ENCODE data around the gene CADPS2.

Gene CADPS2

GRCh38 chr7:122329145-122329802 is 557.0 kb downstream of the CADPS2 start:
- Mint-ChIP-seq H3K36me3 (no peaks in the 10 kb centered on the region), H3K4me1 (no peaks in the 10 kb centered on the region), H3K27ac (no peak overlapping the region), H3K9me3 (no peaks in the 10 kb centered on the region), H3K27me3 (no peaks in the 10 kb centered on the region), H3K4me3 (no peak overlapping the region)
- no peak for DNase-seq
- CTCF ChIA-PET = no interaction called here

- no peaks in the 10 kb centered on the region for H3K9me3 Mint-ChIP-seq
- no peak overlapping the region for H3K27ac Mint-ChIP-seq
- no peaks in the 10 kb centered on the region for H3K36me3 Mint-ChIP-seq
- DNase-seq = no peak
- no peaks in the 10 kb centered on the region for H3K27me3 Mint-ChIP-seq
- H3K4me1 Mint-ChIP-seq = no peaks in the 10 kb centered on the region
- CTCF ChIA-PET = no interaction called here
- H3K4me3 Mint-ChIP-seq = no peak overlapping the region
Observed at GRCh38 chr7:122327969-122328368, 558.3 kb downstream of the CADPS2 start.

- Mint-ChIP-seq H3K27ac (no peak overlapping the region), H3K27me3 (peaks cover 51% of the 10 kb centered on the region), H3K4me3 (no peak overlapping the region), H3K36me3 (no peaks in the 10 kb centered on the region), H3K9me3 (no peaks in the 10 kb centered on the region), H3K4me1 (no peaks in the 10 kb centered on the region)
- no peak for DNase-seq
- CTCF ChIA-PET = no interaction called here
Observed at GRCh38 chr7:122316467-122317388, 569.5 kb downstream of the CADPS2 start.

GRCh38 chr7:122315507-122316466 is 570.5 kb downstream of the CADPS2 start:
- DNase-seq = no peak
- peaks cover 3% of the 10 kb centered on the region for H3K36me3 Mint-ChIP-seq
- no peaks in the 10 kb centered on the region for H3K9me3 Mint-ChIP-seq
- no peak overlapping the region for H3K4me3 Mint-ChIP-seq
- peaks cover 60% of the 10 kb centered on the region for H3K27me3 Mint-ChIP-seq
- peaks cover 3% of the 10 kb centered on the region for H3K4me1 Mint-ChIP-seq
- CTCF ChIA-PET = no interaction called here
- H3K27ac Mint-ChIP-seq = peak overlapping the region; percentile 35

- no peak for DNase-seq
- H3K27me3 Mint-ChIP-seq = peaks cover 75% of the 10 kb centered on the region
- H3K27ac Mint-ChIP-seq = no peak overlapping the region
- peaks cover 3% of the 10 kb centered on the region for H3K36me3 Mint-ChIP-seq
- H3K9me3 Mint-ChIP-seq = no peaks in the 10 kb centered on the region
- peaks cover 3% of the 10 kb centered on the region for H3K4me1 Mint-ChIP-seq
- no peak overlapping the region for H3K4me3 Mint-ChIP-seq
- CTCF ChIA-PET = no interaction called here
Observed at GRCh38 chr7:122314284-122314683, 572.0 kb downstream of the CADPS2 start.

GRCh38 chr7:122312789-122313188 is 573.5 kb downstream of the CADPS2 start:
- Mint-ChIP-seq H3K27me3 (peaks cover 78% of the 10 kb centered on the region), H3K4me3 (no peak overlapping the region), H3K36me3 (peaks cover 3% of the 10 kb centered on the region), H3K4me1 (peaks cover 3% of the 10 kb centered on the region), H3K27ac (no peak overlapping the region), H3K9me3 (no peaks in the 10 kb centered on the region)
- CTCF ChIA-PET = no interaction called here
- DNase-seq = no peak

GRCh38 chr7:122311734-122312450 is 574.4 kb downstream of the CADPS2 start:
- peaks cover 3% of the 10 kb centered on the region for H3K36me3 Mint-ChIP-seq
- peaks cover 79% of the 10 kb centered on the region for H3K27me3 Mint-ChIP-seq
- CTCF ChIA-PET = no interaction called here
- peaks cover 3% of the 10 kb centered on the region for H3K4me1 Mint-ChIP-seq
- no peaks in the 10 kb centered on the region for H3K9me3 Mint-ChIP-seq
- H3K4me3 Mint-ChIP-seq = no peak overlapping the region
- no peak for DNase-seq
- no peak overlapping the region for H3K27ac Mint-ChIP-seq

- Mint-ChIP-seq H3K27me3 (peaks cover 79% of the 10 kb centered on the region), H3K4me1 (peaks cover 3% of the 10 kb centered on the region), H3K36me3 (peaks cover 3% of the 10 kb centered on the region), H3K4me3 (no peak overlapping the region), H3K27ac (no peak overlapping the region), H3K9me3 (no peaks in the 10 kb centered on the region)
- CTCF ChIA-PET = no interaction called here
- DNase-seq = no peak
Observed at GRCh38 chr7:122311050-122311700, 575.1 kb downstream of the CADPS2 start.

- Mint-ChIP-seq H3K27me3 (peaks cover 79% of the 10 kb centered on the region), H3K9me3 (no peaks in the 10 kb centered on the region), H3K4me1 (peaks cover 3% of the 10 kb centered on the region), H3K27ac (no peak overlapping the region), H3K36me3 (peaks cover 3% of the 10 kb centered on the region), H3K4me3 (no peak overlapping the region)
- CTCF ChIA-PET = no interaction called here
- no peak for DNase-seq
Observed at GRCh38 chr7:122310119-122311021, 575.9 kb downstream of the CADPS2 start.

- CTCF ChIA-PET = no interaction called here
- peaks cover 3% of the 10 kb centered on the region for H3K36me3 Mint-ChIP-seq
- H3K4me1 Mint-ChIP-seq = peaks cover 3% of the 10 kb centered on the region
- DNase-seq = no peak
- H3K4me3 Mint-ChIP-seq = no peak overlapping the region
- H3K9me3 Mint-ChIP-seq = no peaks in the 10 kb centered on the region
- H3K27me3 Mint-ChIP-seq = peaks cover 79% of the 10 kb centered on the region
- no peak overlapping the region for H3K27ac Mint-ChIP-seq
Observed at GRCh38 chr7:122309421-122309820, 576.8 kb downstream of the CADPS2 start.

- peaks cover 6% of the 10 kb centered on the region for H3K36me3 Mint-ChIP-seq
- H3K27me3 Mint-ChIP-seq = peaks cover 88% of the 10 kb centered on the region
- H3K4me1 Mint-ChIP-seq = peaks cover 3% of the 10 kb centered on the region
- no peak overlapping the region for H3K4me3 Mint-ChIP-seq
- DNase-seq = no peak
- CTCF ChIA-PET = no interaction called here
- H3K9me3 Mint-ChIP-seq = no peaks in the 10 kb centered on the region
- H3K27ac Mint-ChIP-seq = no peak overlapping the region
Observed at GRCh38 chr7:122307228-122307621, 579.0 kb downstream of the CADPS2 start.

GRCh38 chr7:122306320-122307227 is 579.7 kb downstream of the CADPS2 start:
- Mint-ChIP-seq H3K27ac (peak overlapping the region; percentile 37), H3K36me3 (peaks cover 6% of the 10 kb centered on the region), H3K4me1 (peaks cover 3% of the 10 kb centered on the region), H3K27me3 (peaks cover 88% of the 10 kb centered on the region), H3K4me3 (no peak overlapping the region), H3K9me3 (no peaks in the 10 kb centered on the region)
- DNase-seq = no peak
- CTCF ChIA-PET = no interaction called here
